Thoracic aorta (tissue), 2 donors: ENCODE results near the gene ZNFX1. TPM values are rescaled to one million over a fixed set of nuclear protein-coding genes. Genes with fewer than 3 reads are reported as not detected.

ENCODE experiments used
- ATAC-seq: fragments of 150-250 bp; one replicate; pipeline ENCODE4 v1.8.0; 2017; ENCODE audit warnings: low read depth; ENCODE audit not compliant: insufficient number of reproducible peaks, low FRiP score
- DNase-seq: peaks from one replicate; pipeline ENCODE4 v3.0.0-alpha.2; 2020; ENCODE audit warnings: low spot score
- H3K27ac ChIP-seq, 2 donors: fragments of 200-600 bp; sonication (generic); 1 replicate in 1 of 2; 2 replicates in 1 of 2; pipeline ENCODE4 v1.5.1; 2016; ENCODE audit warnings: mild to moderate bottlenecking in 2 of 2, moderate library complexity in 2 of 2
- H3K27me3 ChIP-seq: fragments of 200-600 bp; sonication (generic); replicated peaks from 2 replicates; pipeline ENCODE4 v1.6.0; 2016; ENCODE audit warnings: mild to moderate bottlenecking; ENCODE audit not compliant: insufficient read depth
- H3K36me3 ChIP-seq: fragments of 200-600 bp; sonication (generic); one replicate; pipeline ENCODE4 v1.5.1; 2016
- H3K4me1 ChIP-seq, 2 donors: fragments of 200-600 bp; sonication (generic); 1 replicate in 1 of 2; 2 replicates in 1 of 2; pipeline versions ENCODE4 v1.5.1 to v1.6.0; 2016; ENCODE audit warnings: low read depth in 2 of 2, mild to moderate bottlenecking in 1 of 2; ENCODE audit not compliant: control insufficient read depth in 1 of 2
- H3K4me3 ChIP-seq: fragments of 200-600 bp; sonication (generic); 2 replicates; pipeline ENCODE4 v1.5.1; 2016; ENCODE audit warnings: mild to moderate bottlenecking
- H3K9me3 ChIP-seq: fragments of 200-600 bp; sonication (generic); 2 replicates; pipeline ENCODE4 v1.5.1; 2016
- total RNA-seq, 2 donors: library from RNA; depleted of rRNA; stranded (reverse); fragments of >200 nt; gene quantifications; one replicate each; pipeline versions ENCODE4 v1.1.0 to v1.2.3, GENCODE V29; 2016
- TF ChIP-seq, protein P1 (sequence below): fragments of 200-600 bp; sonication (generic); IDR thresholded peaks from one replicate; pipeline ENCODE4 v1.5.1; 2019; ENCODE audit warnings: antibody characterized with exemption

Gene ZNFX1
- total RNA-seq, 2 donors from 2014 or later, result 65.3 to 74.7 TPM

DNA sequence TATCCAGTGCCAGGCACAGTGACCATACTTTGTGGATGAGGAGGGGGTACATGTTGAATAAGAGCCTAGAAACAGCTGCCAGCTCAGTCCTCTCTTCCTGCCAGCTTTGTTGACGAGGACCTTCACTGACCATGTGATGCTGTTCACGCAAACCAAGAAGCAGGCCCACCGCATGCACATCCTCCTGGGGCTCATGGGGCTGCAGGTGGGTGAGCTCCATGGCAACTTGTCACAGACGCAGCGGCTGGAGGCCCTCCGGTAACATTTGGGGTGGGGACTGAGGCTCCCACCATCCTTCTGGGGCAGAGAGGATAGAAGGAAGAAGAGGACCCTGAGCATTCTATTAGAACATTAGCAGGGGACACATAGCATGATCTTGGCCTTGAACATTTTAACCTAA, 43.0 kb downstream of the ZNFX1 start:
- Histone ChIP-seq H3K4me1 (no peaks in the 10 kb centered on the region), H3K9me3 (no peaks in the 10 kb centered on the region), H3K27ac (no peak overlapping the region), H3K27me3 (no peaks in the 10 kb centered on the region), H3K4me3 (no peak overlapping the region), H3K36me3 (peaks cover 84% of the 10 kb centered on the region)
- TF ChIP-seq, protein P1, sequence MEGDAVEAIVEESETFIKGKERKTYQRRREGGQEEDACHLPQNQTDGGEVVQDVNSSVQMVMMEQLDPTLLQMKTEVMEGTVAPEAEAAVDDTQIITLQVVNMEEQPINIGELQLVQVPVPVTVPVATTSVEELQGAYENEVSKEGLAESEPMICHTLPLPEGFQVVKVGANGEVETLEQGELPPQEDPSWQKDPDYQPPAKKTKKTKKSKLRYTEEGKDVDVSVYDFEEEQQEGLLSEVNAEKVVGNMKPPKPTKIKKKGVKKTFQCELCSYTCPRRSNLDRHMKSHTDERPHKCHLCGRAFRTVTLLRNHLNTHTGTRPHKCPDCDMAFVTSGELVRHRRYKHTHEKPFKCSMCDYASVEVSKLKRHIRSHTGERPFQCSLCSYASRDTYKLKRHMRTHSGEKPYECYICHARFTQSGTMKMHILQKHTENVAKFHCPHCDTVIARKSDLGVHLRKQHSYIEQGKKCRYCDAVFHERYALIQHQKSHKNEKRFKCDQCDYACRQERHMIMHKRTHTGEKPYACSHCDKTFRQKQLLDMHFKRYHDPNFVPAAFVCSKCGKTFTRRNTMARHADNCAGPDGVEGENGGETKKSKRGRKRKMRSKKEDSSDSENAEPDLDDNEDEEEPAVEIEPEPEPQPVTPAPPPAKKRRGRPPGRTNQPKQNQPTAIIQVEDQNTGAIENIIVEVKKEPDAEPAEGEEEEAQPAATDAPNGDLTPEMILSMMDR, result no peak
- ATAC-seq (no peak), DNase-seq (no peak)

- TF ChIP-seq, protein P1, result no peak
- no peak overlapping the region for H3K4me3 ChIP-seq
- no peaks in the 10 kb centered on the region for H3K27me3 ChIP-seq
- DNase-seq (no peak), ATAC-seq (no peak)
- H3K27ac ChIP-seq, result no peak overlapping the region
- H3K36me3 ChIP-seq, result peaks cover 82% of the 10 kb centered on the region
- no peaks in the 10 kb centered on the region for H3K4me1 ChIP-seq
- H3K9me3 ChIP-seq, result no peaks in the 10 kb centered on the region
These were observed 44.6 kb downstream of the ZNFX1 start for GRCh38 chr20:49233226-49233625.

DNA sequence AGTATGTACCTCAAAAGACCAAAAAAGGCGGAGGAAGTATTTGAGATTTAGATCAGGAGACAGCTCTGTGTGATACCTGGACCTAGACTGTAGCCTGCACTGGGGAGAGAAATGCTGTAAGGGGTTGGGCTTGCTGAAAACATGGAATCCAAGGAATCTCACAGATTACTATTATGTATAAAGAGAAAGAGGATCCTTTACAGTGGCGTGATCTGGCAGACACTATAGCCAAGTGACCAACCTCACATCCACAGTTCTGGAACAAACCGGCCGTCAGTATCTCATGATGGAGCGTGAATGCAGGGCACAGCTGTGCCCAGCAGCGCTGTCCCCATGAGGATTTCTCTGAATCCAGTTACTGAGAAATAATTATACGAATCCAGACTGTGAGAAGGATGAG, 46.4 kb downstream of the ZNFX1 start:
- DNase-seq (no peak), ATAC-seq (no peak)
- no peaks in the 10 kb centered on the region for H3K27me3 ChIP-seq
- no peaks in the 10 kb centered on the region for H3K4me1 ChIP-seq
- H3K9me3 ChIP-seq, result no peaks in the 10 kb centered on the region
- no peak overlapping the region for H3K4me3 ChIP-seq
- TF ChIP-seq, protein P1, result no peak
- H3K36me3 ChIP-seq, result peaks cover 68% of the 10 kb centered on the region
- H3K27ac ChIP-seq, result no peak overlapping the region

GRCh38 chr20:49230561-49231133, 47.2 kb downstream of the ZNFX1 start:
- ATAC-seq (no peak), DNase-seq (no peak)
- H3K27me3 ChIP-seq, result no peaks in the 10 kb centered on the region
- TF ChIP-seq, protein P1, result no peak
- no peaks in the 10 kb centered on the region for H3K4me1 ChIP-seq
- no peak overlapping the region for H3K4me3 ChIP-seq
- no peak overlapping the region for H3K27ac ChIP-seq
- no peaks in the 10 kb centered on the region for H3K9me3 ChIP-seq
- H3K36me3 ChIP-seq, result peaks cover 70% of the 10 kb centered on the region

DNA sequence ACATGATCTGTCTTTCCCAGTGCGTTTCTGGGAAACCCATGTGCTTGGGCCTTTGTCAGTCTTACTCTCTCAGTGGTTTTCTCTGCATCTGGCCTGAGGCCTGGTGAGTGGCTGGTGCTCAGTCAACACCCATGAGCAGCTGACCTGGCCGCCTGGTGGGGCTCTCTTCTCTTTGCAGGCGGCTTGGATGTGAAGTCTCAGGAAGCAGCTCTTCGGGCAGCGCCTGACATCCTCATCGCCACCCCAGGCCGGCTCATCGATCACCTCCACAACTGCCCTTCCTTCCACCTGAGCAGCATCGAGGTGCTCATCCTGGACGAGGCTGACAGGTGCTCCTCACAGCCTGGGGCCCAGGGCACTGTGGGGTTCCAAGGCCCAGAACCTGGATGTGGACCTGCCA, 47.8 kb downstream of the ZNFX1 start:
- no peaks in the 10 kb centered on the region for H3K9me3 ChIP-seq
- TF ChIP-seq, protein P1, result no peak
- H3K4me3 ChIP-seq, result no peak overlapping the region
- H3K27me3 ChIP-seq, result no peaks in the 10 kb centered on the region
- no peaks in the 10 kb centered on the region for H3K4me1 ChIP-seq
- ATAC-seq (no peak), DNase-seq (no peak)
- peaks cover 67% of the 10 kb centered on the region for H3K36me3 ChIP-seq
- no peak overlapping the region for H3K27ac ChIP-seq
